ENCODE data around the gene EBF3.

- TF ChIP-seq, protein P1, sequence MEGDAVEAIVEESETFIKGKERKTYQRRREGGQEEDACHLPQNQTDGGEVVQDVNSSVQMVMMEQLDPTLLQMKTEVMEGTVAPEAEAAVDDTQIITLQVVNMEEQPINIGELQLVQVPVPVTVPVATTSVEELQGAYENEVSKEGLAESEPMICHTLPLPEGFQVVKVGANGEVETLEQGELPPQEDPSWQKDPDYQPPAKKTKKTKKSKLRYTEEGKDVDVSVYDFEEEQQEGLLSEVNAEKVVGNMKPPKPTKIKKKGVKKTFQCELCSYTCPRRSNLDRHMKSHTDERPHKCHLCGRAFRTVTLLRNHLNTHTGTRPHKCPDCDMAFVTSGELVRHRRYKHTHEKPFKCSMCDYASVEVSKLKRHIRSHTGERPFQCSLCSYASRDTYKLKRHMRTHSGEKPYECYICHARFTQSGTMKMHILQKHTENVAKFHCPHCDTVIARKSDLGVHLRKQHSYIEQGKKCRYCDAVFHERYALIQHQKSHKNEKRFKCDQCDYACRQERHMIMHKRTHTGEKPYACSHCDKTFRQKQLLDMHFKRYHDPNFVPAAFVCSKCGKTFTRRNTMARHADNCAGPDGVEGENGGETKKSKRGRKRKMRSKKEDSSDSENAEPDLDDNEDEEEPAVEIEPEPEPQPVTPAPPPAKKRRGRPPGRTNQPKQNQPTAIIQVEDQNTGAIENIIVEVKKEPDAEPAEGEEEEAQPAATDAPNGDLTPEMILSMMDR (conservative IDR thresholded peaks at IDR 0.05; ENCODE audit: low read depth, low read length), result no peak
- TF ChIP-seq EZH2 (IDR thresholded peaks at IDR 0.05; ENCODE audit: borderline replicate concordance, low read depth, low read length, poor library complexity, severe bottlenecking), result no peak
Measured at GRCh38 chr10:129895811-129896135, 68.3 kb downstream of the EBF3 start.

All from A673 (cell line).